ENCODE measurements around the gene SLIT3. TPM values are rescaled to one million over a fixed set of nuclear protein-coding genes. Genes with fewer than 3 reads are reported as not detected.
A peak's percentile ranks its signal among the peaks of the same experiment; 100 is the strongest.

SLIT3 gene
- total RNA-seq, 1 donor from 2014 or later = 0.22 TPM

DNA sequence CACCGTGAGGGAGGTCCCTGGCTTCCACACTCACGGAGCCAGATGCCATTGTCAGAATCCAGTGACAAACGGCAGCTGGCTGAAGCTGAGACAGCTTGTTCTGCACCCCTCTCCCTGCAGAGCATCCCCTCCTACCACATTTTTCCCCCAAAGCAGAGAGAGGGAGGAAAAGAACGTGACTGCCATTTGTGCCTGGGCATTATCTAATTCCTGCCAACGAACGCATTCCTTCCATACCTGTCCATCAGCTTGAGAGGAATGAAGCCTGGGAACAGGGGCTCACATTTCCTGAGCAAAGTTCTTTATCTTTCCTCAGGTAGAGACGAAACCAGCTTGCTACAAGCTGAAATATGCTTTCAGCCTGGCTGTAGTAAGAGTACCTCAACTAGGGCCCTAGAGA, 175.4 kb downstream of the SLIT3 start:
- H3K4me2 ChIP-seq = peak overlapping the region; percentile 15
- no peak overlapping the region for H2AFZ ChIP-seq (replicated peaks)
- no peak for TF ChIP-seq EZH2phosphoT487 (IDR thresholded peaks at IDR 0.05)
- TF ChIP-seq, protein P1, sequence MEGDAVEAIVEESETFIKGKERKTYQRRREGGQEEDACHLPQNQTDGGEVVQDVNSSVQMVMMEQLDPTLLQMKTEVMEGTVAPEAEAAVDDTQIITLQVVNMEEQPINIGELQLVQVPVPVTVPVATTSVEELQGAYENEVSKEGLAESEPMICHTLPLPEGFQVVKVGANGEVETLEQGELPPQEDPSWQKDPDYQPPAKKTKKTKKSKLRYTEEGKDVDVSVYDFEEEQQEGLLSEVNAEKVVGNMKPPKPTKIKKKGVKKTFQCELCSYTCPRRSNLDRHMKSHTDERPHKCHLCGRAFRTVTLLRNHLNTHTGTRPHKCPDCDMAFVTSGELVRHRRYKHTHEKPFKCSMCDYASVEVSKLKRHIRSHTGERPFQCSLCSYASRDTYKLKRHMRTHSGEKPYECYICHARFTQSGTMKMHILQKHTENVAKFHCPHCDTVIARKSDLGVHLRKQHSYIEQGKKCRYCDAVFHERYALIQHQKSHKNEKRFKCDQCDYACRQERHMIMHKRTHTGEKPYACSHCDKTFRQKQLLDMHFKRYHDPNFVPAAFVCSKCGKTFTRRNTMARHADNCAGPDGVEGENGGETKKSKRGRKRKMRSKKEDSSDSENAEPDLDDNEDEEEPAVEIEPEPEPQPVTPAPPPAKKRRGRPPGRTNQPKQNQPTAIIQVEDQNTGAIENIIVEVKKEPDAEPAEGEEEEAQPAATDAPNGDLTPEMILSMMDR (IDR thresholded peaks at IDR 0.05) = no peak
- no peak for TF ChIP-seq EZH2 (IDR thresholded peaks at IDR 0.05)
- no peak overlapping the region for H3K9ac ChIP-seq
- Mint-ChIP-seq H3K4me3 (no peak overlapping the region), H3K36me3 (no peaks in the 10 kb centered on the region), H3K27ac (peak overlapping the region; percentile 26), H3K27me3 (ENCODE audit: insufficient read depth, low read depth) (no peaks in the 10 kb centered on the region), H3K9me3 (peaks cover 3% of the 10 kb centered on the region), H3K4me1 (peaks cover 19% of the 10 kb centered on the region)
- H4K20me1 ChIP-seq (ENCODE audit: low read depth) = no peaks in the 10 kb centered on the region
- no peaks in the 10 kb centered on the region for H3K36me3 ChIP-seq
- peaks cover 25% of the 10 kb centered on the region for H3K4me1 ChIP-seq
- H3K79me2 ChIP-seq (ENCODE audit: low read depth) = no peaks in the 10 kb centered on the region
- H3K9me3 ChIP-seq (ENCODE audit: low read depth) = no peaks in the 10 kb centered on the region
- H3K27ac ChIP-seq = no peak overlapping the region
- DNase-seq (ENCODE audit: low spot score) = peak; percentile 26
- H3F3A ChIP-seq (ENCODE audit: low read depth) = no peaks in the 10 kb centered on the region
- H3K4me3 ChIP-seq = no peak overlapping the region
- H3K27me3 ChIP-seq = no peaks in the 10 kb centered on the region

DNA sequence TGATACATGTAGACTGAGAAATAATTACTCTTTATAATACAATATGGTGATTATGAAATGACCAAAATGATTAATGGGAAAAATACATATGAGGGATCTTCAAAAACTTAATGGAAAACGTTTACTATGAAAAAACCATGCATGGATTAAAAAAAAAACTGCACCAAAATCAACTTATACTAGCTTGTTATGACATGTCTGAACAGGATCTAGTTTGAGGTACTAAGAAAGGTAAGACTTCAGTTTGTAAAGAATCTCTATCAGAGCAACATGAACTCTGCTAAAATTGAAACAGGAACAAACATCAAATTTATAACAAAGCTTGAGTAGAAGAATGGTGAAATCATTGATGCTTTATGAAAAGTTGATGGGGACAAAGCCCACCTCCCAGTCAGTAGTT, 178.0 kb downstream of the SLIT3 start:
- no peaks in the 10 kb centered on the region for H3K36me3 ChIP-seq
- Mint-ChIP-seq H3K4me1 (peaks cover 19% of the 10 kb centered on the region), H3K4me3 (no peak overlapping the region), H3K36me3 (no peaks in the 10 kb centered on the region), H3K9me3 (peaks cover 3% of the 10 kb centered on the region), H3K27ac (no peak overlapping the region), H3K27me3 (ENCODE audit: insufficient read depth, low read depth) (no peaks in the 10 kb centered on the region)
- H3K4me1 ChIP-seq = peaks cover 25% of the 10 kb centered on the region
- no peak overlapping the region for H2AFZ ChIP-seq (replicated peaks)
- H3K9ac ChIP-seq = no peak overlapping the region
- no peak overlapping the region for H3K4me2 ChIP-seq
- no peaks in the 10 kb centered on the region for H3F3A ChIP-seq (ENCODE audit: low read depth)
- H3K4me3 ChIP-seq = no peak overlapping the region
- no peaks in the 10 kb centered on the region for H3K27me3 ChIP-seq
- TF ChIP-seq EZH2 (IDR thresholded peaks at IDR 0.05) (no peak), EZH2phosphoT487 (IDR thresholded peaks at IDR 0.05) (no peak)
- TF ChIP-seq, protein P1 (IDR thresholded peaks at IDR 0.05) = no peak
- no peak overlapping the region for H3K27ac ChIP-seq
- no peak for DNase-seq (ENCODE audit: low spot score)
- no peaks in the 10 kb centered on the region for H3K79me2 ChIP-seq (ENCODE audit: low read depth)
- H3K9me3 ChIP-seq (ENCODE audit: low read depth) = no peaks in the 10 kb centered on the region
- H4K20me1 ChIP-seq (ENCODE audit: low read depth) = no peaks in the 10 kb centered on the region

GRCh38 chr5:169121630-169122420, 179.1 kb downstream of the SLIT3 start:
- Mint-ChIP-seq H3K9me3 (peaks cover 3% of the 10 kb centered on the region), H3K36me3 (no peaks in the 10 kb centered on the region), H3K27me3 (ENCODE audit: insufficient read depth, low read depth) (no peaks in the 10 kb centered on the region), H3K4me1 (peaks cover 11% of the 10 kb centered on the region), H3K27ac (no peak overlapping the region), H3K4me3 (no peak overlapping the region)
- Histone ChIP-seq H3K36me3 (no peaks in the 10 kb centered on the region), H4K20me1 (ENCODE audit: low read depth) (no peaks in the 10 kb centered on the region), H3K27ac (no peak overlapping the region), H3F3A (ENCODE audit: low read depth) (no peaks in the 10 kb centered on the region), H3K4me2 (no peak overlapping the region), H2AFZ (replicated peaks) (no peak overlapping the region), H3K9ac (no peak overlapping the region), H3K4me1 (peaks cover 15% of the 10 kb centered on the region), H3K4me3 (no peak overlapping the region), H3K79me2 (ENCODE audit: low read depth) (no peaks in the 10 kb centered on the region), H3K27me3 (no peaks in the 10 kb centered on the region), H3K9me3 (ENCODE audit: low read depth) (no peaks in the 10 kb centered on the region)
- no peak for DNase-seq (ENCODE audit: low spot score)
- TF ChIP-seq EZH2 (IDR thresholded peaks at IDR 0.05) (no peak), EZH2phosphoT487 (IDR thresholded peaks at IDR 0.05) (no peak)
- TF ChIP-seq, protein P1 (IDR thresholded peaks at IDR 0.05) = no peak
